Keratinocyte (primary cell): ENCODE measurements around the gene CACNA1E.

ENCODE experiments used
- EZH2 ChIP-seq: IDR thresholded peaks from one replicate; pipeline ENCODE4 v1.6.1; 2012; ENCODE audit warnings: inconsistent platforms, mild to moderate bottlenecking, low read length, moderate library complexity
- TF ChIP-seq, protein P1 (sequence below), 3 experiments: IDR thresholded peaks in 1 of 3; conservative IDR thresholded peaks in 1 of 3; optimal IDR thresholded peaks in 1 of 3; 2 replicates in 2 of 3; 3 replicates in 1 of 3; pipeline versions ENCODE3 to v1.5.1; 2011; ENCODE audit warnings: low read length in 3 of 3, mild to moderate bottlenecking in 3 of 3, moderate library complexity in 2 of 3, control low read depth in 1 of 3, inconsistent platforms in 1 of 3; ENCODE audit not compliant: insufficient read depth in 2 of 3; ENCODE audit errors: extremely low read depth in 1 of 3

DNA sequence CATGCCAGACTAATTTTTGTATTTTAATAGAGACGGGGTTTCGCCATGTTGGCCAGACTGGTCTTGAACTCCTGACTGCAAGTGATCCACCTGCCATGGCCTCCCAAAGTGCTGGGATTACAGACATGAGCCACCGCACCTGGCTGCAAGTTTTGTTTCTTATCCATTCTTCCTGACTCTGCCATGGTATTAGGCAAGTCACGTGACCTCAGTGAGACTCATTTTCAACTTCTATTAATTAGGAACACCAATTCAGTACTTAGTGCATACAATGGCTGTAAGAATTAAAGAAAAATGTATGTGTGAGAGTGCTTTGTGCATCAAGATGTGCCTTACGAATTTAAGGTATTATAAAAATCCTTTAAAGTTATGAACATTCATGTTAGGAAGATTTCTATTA lies 111.2 kb downstream of the CACNA1E start:
- TF ChIP-seq, protein P1, sequence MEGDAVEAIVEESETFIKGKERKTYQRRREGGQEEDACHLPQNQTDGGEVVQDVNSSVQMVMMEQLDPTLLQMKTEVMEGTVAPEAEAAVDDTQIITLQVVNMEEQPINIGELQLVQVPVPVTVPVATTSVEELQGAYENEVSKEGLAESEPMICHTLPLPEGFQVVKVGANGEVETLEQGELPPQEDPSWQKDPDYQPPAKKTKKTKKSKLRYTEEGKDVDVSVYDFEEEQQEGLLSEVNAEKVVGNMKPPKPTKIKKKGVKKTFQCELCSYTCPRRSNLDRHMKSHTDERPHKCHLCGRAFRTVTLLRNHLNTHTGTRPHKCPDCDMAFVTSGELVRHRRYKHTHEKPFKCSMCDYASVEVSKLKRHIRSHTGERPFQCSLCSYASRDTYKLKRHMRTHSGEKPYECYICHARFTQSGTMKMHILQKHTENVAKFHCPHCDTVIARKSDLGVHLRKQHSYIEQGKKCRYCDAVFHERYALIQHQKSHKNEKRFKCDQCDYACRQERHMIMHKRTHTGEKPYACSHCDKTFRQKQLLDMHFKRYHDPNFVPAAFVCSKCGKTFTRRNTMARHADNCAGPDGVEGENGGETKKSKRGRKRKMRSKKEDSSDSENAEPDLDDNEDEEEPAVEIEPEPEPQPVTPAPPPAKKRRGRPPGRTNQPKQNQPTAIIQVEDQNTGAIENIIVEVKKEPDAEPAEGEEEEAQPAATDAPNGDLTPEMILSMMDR (optimal IDR thresholded peaks at IDR 0.05 in 1 of 3, IDR thresholded peaks at IDR 0.05 in 1 of 3, conservative IDR thresholded peaks at IDR 0.05 in 1 of 3; ENCODE audit: extremely low read depth in 1 of 3, insufficient read depth in 2 of 3, low read length in 3 of 3) = no peak
- TF ChIP-seq EZH2 = no peak
